Fibroblast of skin of left biceps (primary cell): Measurements from ENCODE around the gene TRPM2.

Experiments used
- DNase-seq, 2 experiments: peaks; one replicate each; pipeline ENCODE4 v3.0.0-alpha.2; 2013; ENCODE audit warnings: low read depth in 2 of 2

Gene TRPM2

DNA sequence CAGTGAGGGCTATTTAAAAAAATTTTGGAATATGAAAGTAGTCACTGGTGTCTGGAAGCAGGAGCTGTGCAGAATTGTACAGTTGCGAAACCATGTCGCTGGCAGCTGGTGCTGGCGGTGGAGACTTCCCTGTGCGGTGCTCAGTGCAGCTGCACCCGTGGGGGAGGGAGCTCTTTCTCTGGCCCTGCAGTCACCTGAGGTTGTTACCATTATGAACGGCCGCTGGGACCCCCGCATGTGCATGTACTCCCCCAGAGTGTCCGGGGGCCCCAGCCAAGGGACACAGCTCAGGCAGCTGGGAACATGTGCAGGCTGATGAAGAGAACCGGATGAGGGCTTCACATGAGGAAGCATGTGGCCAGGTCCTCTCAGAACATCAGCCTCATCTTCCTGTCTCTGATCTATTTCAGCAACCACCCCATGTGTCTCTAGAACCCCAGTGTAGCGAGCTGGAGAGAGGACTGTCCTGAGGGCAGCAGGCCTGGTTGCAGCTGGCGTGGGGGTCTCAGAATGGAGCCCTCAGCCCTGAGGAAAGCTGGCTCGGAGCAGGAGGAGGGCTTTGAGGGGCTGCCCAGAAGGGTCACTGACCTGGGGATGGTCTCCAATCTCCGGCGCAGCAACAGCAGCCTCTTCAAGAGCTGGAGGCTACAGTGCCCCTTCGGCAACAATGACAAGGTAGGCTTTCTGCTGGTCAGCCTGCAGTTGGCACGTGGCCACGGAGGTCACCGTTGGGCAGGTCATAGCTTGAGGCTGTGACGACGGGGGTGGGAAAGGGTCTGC, at the start of gene TRPM2:
TSS of gene TRPM2 (plus strand) at position 431 of the 780 bp plus-strand sequence. CDS start at position 511, 80 bp downstream.
- DNase-seq: no peak

DNA sequence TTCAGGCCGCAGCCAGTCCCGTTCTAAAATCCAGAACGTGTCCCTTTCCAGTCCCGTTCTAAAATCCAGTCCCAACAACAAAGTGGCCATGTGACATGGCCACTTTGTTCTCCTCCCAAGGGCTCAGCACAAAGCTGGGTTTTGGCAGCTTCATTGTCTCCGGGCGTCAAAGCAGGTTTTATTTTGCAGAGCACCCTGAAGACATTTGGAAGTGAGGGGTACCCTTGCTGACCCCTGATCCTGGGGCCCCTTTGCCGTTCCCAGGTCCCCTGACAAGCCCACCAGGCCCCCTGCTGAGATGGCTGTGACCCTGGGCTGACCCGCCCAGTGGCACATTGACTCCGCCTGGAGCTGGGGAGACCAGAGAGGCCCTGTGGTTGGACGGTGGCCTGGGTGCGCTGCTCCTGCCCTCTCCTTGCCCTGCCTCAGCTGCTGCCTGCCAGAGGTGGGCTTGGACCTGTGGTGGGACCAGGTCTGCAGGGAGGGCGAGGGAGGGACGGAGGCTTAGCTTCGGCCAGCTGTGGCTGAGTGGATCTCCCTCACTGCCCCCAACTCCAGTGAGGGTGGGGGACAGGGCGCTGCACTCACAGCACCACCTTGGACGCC, 49.3 kb upstream of the TRPM2 start:
- no peak for DNase-seq

DNA sequence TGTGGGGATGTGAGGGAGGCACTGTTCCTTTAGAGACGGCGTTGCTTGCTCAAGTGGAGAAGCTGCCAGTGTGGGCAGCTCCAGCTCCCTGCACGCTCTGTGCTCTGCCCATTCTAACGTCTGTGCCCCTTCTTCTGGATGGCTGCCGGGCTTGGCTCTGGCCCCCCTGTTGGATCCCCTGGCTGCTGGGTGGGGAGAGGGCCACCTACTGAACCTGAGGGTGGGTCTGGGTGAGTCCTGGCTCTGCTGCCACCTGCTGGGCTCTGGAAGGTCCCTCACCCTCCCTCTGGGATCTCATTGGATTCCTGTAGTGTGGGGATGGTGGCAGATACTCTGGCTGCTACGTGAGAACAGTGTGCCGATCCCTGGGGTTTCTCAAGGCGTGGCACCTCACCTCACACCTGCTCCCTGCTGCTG, 48.5 kb upstream of the TRPM2 start:
- DNase-seq: no peak

DNA sequence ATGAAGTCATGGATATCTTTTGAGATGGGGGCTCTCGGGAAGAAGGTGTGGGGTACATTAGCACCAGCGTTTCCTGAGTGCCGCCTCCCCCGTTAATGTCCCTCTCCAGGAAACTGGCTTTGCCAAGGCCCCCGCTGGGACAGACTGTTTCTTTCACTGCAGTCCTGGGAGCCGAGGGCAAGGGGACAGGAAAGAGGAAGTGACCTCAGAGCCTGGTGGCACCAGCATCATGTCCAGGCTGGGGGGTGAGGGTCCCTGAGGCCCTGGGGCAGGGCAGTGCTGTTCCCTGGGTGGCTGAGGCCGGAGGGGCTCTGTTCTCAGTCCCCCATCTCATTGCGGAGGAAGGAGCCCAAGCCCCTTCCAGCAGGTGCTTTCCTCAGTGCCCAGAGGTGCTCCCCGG, 47.7 kb upstream of the TRPM2 start:
- no peak for DNase-seq

DNA sequence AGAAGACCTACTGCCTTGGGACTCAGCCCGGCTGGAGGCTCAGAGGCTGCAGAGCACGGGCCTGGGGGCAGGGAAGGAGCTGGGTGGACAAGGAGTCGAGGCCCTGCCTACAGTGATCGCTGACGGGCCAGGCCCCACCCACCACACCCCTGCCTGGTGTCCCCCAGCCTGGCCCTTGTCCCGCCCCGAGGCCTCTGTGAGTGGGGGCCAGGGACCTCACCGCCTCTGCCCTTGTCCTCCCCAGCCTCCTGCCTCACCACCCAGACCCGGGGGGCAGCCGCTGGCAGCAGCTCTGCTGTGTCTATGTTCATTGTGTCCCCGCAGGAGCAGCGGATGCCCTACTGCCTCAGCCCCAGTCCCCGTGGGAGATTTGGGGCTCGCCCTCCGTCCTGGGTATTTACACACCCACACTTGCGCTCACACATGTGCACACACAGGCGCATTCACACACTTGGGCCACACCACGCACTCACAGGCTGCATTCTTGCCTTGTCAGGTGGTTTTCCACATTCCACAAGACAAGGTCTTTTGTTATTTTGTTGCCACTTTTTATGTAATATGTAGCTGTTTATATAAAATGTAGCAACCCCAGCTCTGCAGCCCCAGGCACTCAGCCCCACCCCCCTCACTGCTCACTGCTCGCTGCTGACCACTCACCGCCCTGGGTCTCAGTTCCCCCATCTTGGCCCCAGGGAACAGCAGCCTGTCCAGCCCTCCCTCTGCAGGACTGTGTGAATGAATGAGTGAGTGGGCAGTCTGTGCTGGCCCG, 46.3 kb upstream of the TRPM2 start:
- DNase-seq: no peak

DNA sequence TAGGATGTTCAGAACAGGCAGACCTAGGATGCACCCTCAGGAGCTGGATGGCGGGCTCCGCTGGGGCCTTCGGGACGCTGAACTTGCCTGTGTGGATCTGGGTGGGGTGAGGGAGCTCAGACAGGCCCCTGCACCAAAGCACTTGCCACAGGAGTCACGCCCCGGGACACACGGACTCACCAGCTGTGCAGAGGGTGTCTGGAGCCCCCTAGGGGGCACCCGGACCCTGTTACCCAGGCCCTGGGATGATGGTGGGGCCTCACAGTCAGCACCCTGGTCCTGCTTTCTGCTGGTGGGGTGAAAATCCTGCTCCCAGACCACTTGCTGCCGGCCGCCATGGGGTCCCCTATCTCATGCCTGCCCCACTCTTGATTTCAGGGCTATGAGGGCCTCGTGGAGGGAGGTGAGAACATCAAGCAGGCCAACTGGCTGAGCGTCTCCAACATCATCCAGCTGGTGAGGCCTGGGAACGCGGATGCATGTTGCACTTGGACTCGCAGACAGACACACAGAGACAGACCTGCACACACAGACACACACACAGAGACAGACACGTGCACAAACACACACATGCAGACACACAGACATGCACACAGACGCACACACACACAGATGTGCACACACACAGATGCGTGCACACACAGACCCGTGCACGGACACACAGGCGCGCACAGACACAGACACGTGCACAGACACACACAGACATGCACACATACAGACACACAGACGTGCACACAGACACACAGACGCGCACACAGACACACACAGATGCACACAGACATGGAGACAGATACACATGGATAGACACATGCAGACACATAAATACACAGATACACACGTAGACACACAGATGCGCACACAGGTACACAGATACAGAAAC, 42.6 kb upstream of the TRPM2 start:
- DNase-seq: no peak

DNA sequence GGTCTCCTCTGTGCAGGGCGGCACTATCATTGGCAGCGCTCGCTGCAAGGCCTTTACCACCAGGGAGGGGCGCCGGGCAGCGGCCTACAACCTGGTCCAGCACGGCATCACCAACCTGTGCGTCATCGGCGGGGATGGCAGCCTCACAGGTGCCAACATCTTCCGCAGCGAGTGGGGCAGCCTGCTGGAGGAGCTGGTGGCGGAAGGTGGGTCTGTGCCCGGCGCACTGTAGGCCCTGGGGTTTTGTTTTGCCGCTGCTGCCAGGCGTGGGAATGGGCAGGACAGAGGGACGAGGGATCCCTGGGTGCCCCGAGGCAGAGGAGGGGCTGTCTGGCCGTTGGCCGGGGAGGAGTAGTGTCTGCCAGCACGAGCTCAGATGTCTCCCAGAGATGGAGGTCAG, 41.3 kb upstream of the TRPM2 start:
- no peak for DNase-seq

DNA sequence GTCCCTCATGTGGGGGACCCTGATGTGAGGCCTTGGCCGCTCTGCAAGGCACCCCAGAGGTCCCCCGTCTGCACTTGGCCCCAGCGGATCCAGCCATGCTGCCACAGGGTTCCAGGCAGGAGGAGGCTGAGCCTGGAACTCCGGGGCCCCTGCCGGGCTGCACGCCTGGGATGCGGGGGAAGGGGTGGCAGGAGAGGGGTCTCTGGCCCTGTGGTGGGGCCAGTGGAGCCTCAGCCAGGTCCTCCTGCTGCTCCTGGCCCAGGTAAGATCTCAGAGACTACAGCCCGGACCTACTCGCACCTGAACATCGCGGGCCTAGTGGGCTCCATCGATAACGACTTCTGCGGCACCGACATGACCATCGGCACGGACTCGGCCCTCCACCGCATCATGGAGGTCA, 40.7 kb upstream of the TRPM2 start:
- DNase-seq: no peak

DNA sequence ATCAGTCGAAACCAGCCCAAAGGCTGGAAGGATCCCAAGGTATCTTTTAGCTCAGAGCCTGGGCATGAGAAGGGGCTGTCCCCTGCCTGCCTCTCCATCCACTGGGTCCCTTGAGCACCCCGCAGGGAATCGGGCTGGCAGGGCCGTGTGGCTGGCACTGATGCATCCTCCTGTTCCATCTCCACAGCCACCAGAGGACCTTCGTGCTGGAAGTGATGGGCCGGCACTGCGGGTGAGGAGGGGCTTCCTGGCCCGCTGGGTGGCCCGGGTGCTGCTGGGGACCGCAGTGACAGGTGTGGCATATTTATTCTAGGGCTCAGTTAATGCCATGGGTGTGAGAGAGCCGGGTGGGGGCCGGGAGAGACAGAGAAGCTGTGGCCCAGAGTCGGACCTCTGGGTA, 40.0 kb upstream of the TRPM2 start:
- DNase-seq: no peak

DNA sequence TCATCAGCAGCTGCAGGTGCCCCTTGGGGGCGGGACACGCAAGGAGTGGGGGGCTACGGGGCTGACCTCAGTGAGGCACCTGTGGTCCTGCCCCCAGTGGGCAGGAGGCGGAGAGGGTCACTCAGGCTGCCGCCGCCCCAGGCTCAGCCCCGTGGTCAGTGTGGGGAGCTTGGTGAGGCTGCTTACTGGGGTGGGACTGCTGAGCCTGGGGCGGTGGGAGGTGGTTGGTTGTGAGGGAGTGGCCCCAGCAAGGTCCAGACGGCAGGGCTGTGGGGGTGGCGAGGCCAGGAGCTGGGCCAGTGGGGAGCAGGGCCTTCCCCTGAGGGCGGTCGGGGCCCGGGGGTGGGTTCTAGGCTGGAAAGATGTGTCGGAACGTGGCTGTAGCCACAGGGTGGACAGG, 39.3 kb upstream of the TRPM2 start:
- no peak for DNase-seq

DNA sequence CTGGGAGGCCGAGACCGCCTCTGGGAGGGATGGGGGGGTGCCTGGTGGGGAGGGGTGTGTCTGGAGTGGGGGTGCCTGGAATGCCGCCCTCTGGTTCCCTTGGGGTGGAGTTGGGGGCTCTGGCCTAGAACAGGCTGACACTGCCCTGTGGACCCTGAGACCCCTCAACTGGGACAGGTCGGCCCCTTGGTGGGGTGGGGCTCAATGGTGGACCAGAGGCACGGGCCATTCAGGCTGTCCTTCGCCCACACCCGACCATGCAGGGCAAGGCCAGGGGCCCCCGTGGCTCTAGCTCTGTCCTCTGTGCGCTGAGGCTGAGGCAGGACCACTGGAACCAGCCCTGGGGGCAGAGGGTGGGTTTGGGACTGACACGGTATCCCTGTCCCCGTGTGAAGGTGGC, 38.9 kb upstream of the TRPM2 start:
- DNase-seq: no peak

DNA sequence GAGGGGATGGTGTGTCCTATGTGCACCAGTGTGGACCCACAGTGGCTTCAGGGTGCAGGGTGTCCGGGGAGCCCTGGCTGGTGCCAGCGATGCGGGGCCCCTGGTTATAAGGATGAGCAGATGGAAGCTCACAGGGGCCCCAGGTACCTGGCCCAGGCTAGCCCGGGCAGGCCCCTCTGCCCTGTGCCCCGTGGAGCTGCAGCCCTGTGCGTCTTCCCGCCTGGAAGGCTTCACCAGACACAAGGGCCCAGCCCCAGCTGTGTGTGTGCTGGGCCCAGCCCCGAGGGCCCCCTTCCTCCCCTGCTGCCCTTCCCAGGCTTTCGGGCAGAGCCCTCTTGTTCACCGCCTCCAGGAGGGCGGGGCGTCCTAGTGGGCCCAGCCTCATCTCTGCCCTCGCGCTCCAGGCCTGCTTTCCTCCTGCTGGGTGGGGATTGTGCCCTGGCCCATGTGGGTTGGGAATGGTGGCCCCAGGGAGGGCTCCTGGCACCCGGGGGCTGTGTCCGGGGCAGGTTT, 37.7 kb upstream of the TRPM2 start:
- DNase-seq: no peak

DNA sequence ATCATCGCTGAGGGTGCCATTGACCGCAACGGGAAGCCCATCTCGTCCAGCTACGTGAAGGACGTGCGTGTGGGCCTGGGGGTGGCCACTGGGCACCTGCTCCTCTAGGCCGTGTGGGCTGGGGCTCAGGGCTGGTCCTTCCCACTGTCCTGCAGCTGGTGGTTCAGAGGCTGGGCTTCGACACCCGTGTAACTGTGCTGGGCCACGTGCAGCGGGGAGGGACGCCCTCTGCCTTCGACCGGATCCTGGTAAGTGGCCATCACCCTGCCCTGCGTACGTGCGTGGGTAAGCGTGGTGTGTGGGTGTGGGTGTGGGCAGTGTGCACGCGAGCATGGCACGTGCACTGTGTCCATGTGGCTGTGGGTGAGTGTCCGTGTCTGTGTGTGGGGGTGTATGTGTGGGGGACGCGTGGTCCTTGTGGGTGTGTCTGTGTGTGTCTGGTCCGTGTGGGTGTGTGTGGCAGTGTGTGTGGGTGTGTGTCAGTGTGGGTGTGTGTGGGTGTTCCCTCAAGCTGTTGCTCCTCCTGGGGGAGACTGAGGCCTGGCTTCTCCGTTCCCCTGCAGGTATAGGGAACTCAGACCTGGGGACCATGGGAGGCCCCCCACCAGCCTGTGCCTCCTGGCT, 37.0 kb upstream of the TRPM2 start:
- no peak for DNase-seq

DNA sequence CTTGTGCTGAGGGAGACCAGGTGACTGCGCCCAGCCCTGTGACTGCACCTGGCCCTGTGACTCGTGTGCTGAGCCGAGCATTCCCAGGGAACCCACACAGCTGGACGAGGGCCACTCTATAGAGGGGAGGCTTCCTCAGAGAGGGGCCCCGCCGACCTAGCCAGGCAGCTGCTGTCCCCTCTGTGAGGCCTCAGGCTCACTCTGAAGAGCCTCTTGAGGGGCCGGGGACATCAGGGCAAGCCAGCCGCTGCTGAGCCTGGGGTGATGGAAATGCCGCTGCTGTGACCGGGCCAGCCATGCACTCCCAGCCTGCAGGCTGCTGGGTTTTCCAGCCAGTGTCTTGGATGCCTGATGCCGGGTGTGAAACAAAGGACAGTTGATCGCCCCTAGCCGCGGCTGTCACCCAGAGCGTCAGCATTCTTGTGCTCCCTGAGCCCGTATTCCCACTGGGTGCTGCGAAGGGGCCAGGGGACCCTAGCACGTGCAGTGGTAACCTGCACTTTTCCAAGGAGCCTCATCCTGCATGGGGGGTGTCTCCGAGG, 36.1 kb upstream of the TRPM2 start:
- no peak for DNase-seq

DNA sequence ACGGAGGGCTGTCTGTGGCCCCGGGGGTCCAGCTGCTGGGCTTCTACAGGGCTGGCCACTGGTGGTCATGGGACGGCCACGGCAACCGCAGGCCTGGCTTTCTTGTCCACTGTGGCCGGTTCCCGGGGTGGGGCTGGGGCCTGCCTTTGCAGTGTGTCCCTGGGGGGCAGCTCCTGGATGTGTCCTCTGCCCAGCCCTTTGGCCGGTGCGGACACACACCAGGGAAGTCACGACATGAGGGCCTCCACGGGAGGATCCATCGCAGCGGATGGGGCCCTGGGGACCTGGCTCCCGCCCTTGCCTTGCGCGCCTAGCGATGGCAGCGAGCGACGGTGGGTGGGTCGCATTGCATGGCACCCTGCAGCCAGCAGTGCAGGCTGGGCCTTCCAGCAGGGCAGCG, 35.5 kb upstream of the TRPM2 start:
- DNase-seq: no peak

DNA sequence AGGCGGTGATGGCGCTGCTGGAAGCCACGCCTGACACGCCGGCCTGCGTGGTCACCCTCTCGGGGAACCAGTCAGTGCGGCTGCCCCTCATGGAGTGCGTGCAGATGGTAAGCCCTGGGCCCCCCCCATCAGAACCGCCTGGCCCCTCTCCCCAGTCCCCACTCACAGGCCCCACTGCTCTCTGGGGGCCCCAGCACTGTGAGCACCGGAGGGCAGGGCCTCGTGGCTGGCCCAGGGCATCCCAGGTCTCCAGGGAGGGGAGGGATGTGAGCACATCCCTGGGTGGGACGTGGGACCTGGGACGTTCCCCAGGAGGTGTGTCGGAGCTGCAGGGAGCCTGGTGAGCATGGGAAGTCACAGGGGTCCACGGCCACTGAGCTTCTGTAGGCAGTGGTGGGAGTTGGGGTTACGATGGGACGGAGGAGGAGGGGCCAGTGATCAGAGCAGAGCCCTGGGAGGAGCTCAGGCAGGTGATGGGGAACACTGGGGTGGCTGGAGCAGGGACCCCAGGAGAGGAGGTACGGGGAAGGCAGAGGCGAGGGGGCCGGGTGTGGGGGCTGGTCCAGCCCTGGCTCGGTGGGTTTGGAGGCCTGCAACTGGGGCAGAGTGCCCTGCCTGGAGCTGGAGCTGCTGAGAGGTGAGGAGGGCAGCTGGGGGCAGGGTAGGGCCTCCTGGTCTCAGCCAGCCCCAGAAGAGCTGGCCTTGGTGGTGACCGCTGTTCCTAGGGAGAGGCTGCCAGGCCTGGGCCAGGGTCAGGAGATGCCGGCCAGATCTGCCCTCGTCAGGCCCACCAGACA, 34.7 kb upstream of the TRPM2 start:
- DNase-seq: no peak

DNA sequence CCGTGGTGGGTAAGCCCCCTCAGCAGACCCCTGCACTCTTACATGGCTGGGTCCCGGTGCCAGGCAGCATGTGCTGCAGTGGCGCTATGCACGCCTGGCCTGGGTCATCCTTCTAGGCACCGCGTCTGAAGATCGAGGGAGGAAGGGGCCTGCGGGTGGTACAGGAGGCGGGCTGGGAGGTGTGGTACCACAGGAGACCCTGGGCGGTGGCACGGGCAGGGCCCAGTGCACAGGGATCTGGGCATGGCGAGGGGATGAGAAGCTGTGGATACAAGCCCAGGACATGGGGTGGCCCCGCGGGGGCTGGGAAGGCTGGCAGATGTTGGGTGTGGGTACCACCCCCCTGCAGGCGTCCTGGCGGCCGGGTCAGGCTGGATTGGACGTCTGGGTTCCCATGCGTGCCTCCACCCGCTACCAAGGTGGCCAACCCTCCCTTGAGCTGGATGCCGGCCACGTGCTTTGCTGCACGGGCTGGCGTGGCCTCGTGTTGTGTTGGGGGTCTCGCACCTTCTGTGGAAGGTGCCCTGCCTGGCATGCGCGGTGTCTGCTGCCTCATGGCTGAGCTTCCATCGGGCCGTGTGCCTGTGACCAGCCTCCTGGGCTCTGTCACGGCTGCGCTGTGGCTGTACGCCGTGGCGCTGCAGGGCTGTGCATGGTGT, 33.9 kb upstream of the TRPM2 start:
- no peak for DNase-seq

DNA sequence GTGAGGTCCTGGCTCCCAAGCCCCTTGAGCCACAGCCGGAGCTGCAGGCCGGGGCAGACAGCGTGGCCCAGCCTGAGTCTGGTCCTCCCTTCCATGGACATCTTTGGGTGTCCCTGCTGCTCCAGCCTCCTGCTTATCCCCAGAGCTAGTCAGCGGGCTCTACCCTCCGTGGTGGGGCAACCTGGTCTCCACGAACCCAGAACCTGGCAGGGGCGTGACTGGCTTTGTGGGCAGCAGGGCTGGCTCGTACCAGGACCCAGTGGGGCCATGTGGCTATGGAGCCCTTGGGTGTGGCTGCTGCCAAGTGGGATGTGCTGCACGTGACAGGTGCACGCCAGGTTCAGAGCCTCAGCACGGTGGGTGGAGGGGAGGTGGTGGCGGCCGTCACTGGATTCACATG, 32.6 kb upstream of the TRPM2 start:
- no peak for DNase-seq

DNA sequence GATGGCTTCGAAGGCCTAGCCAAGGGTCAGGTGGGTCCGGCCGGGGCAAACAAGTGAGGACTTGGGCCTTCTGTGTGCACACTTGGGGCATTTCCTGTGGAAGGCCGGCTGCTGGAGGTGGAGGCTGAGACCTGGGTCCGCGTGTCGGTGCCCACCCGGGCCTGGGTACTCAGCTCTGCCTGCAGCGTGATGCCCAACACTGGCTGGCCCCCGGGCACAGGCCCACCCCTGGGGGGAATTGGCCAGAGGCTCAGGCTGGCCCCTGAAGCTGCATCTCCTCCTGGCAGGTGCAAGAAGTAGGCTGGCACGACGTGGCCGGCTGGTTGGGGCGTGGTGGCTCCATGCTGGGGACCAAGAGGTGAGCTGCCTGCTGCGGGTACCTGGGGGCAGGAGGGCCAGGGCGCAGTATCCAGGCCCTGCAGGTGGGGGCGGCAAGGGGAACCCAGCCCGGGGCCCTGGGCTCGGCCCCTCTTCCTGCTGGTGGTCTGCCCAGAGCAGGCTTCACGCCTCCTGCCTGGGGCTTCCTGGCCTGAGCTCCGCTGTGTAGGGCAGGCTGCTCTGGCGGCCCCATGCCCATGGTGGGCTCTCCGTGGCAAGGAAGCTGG, 31.5 kb upstream of the TRPM2 start:
- no peak for DNase-seq
